IMR-90 (cell line): ENCODE measurements around the gene SPC25.

Experiments
- CEBPB ChIP-seq: IDR thresholded peaks from 2 replicates; pipeline ENCODE4 v1.6.1; 2012; ENCODE audit warnings: low read depth, low read length, improper control_type of control experiment
- ELK1 ChIP-seq: fragments of 150-350 bp; IDR thresholded peaks from 2 replicates; pipeline ENCODE4 v1.6.1; 2016; ENCODE audit warnings: low read depth, mild to moderate bottlenecking, low read length, moderate library complexity, borderline replicate concordance
- MXI1 ChIP-seq: IDR thresholded peaks from 2 replicates; pipeline ENCODE4 v1.6.1; 2012; ENCODE audit warnings: low read depth, mild to moderate bottlenecking, low read length, moderate library complexity, borderline replicate concordance
- POLR2A ChIP-seq: IDR thresholded peaks from 2 replicates; pipeline ENCODE4 v1.6.1; 2012; ENCODE audit warnings: mild to moderate bottlenecking, low read depth, low read length
- TF ChIP-seq, protein P1 (sequence below): conservative IDR thresholded peaks from 2 replicates; pipeline ENCODE4 v1.5.1; 2012; ENCODE audit warnings: mild to moderate bottlenecking, low read depth, low read length, improper control_type of control experiment

GRCh38 chr2:168895771-168896170 is 5.5 kb upstream of the SPC25 start:
- TF ChIP-seq, protein P1, sequence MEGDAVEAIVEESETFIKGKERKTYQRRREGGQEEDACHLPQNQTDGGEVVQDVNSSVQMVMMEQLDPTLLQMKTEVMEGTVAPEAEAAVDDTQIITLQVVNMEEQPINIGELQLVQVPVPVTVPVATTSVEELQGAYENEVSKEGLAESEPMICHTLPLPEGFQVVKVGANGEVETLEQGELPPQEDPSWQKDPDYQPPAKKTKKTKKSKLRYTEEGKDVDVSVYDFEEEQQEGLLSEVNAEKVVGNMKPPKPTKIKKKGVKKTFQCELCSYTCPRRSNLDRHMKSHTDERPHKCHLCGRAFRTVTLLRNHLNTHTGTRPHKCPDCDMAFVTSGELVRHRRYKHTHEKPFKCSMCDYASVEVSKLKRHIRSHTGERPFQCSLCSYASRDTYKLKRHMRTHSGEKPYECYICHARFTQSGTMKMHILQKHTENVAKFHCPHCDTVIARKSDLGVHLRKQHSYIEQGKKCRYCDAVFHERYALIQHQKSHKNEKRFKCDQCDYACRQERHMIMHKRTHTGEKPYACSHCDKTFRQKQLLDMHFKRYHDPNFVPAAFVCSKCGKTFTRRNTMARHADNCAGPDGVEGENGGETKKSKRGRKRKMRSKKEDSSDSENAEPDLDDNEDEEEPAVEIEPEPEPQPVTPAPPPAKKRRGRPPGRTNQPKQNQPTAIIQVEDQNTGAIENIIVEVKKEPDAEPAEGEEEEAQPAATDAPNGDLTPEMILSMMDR = no peak
- TF ChIP-seq MXI1 (no peak), ELK1 (no peak), CEBPB (no peak), POLR2A (no peak)
